Measurements from ENCODE around the gene ID2.

ID2 gene

GRCh38 chr2:8671176-8671575 lies 10.7 kb upstream of the ID2 start:
- Mint-ChIP-seq H3K27me3 (ENCODE audit: low read depth) (peaks cover 40% of the 10 kb centered on the region), H3K4me1 (ENCODE audit: low read depth) (no peaks in the 10 kb centered on the region), H3K36me3 (ENCODE audit: low read depth) (peaks cover 9% of the 10 kb centered on the region), H3K27ac (no peak overlapping the region), H3K4me3 (no peak overlapping the region), H3K9me3 (peaks cover 14% of the 10 kb centered on the region)

DNA sequence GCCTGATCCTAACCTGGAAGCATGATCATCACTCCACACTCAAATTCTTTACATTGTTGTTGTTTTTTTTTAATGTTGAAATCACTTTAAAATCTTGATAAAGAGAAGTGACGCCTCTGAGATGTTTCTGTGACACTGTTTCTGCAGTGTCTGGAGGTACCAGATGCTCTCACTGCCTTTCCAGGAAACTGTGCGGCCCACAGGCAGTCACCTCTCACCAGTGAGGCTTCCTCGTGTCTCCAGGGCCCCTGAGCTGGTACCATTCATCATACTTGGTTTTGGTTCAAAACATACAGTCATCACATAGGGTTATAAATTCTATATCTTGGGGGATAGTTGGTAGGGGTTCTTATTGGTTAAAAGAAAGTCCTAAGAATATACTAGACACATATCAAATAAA lies 10.1 kb upstream of the ID2 start:
- Mint-ChIP-seq H3K4me1 (ENCODE audit: low read depth) (no peaks in the 10 kb centered on the region), H3K4me3 (no peak overlapping the region), H3K27me3 (ENCODE audit: low read depth) (peaks cover 43% of the 10 kb centered on the region), H3K27ac (peak overlapping the region; percentile 2), H3K36me3 (ENCODE audit: low read depth) (peaks cover 9% of the 10 kb centered on the region), H3K9me3 (peaks cover 14% of the 10 kb centered on the region)

DNA sequence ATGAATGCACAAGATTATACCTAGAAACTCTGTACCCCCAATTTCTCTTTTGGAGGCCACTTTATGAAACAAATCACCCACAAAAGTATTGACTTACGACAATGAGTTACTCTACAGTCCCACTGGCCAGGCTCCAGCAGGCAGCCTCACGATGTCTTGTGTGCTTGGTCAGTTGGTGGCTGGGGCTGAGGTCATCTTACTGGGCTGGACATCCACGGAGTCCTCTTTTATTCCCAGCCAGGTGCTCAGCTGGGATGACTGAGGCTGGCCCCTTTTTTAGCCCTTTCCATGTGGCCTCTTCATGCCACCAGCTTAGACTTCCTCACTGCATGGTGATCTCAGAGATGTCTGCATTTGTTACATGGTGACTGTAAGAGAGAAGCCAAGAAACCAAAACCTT lies 8.9 kb upstream of the ID2 start:
- Mint-ChIP-seq H3K36me3 (ENCODE audit: low read depth) (peaks cover 9% of the 10 kb centered on the region), H3K27ac (no peak overlapping the region), H3K27me3 (ENCODE audit: low read depth) (peaks cover 54% of the 10 kb centered on the region), H3K9me3 (peaks cover 14% of the 10 kb centered on the region), H3K4me1 (ENCODE audit: low read depth) (peaks cover 7% of the 10 kb centered on the region), H3K4me3 (no peak overlapping the region)

- peaks cover 58% of the 10 kb centered on the region for H3K27me3 Mint-ChIP-seq (ENCODE audit: low read depth)
These were observed 8.5 kb upstream of the ID2 start for GRCh38 chr2:8673381-8673780.

GRCh38 chr2:8674420-8675009 lies 7.3 kb upstream of the ID2 start:
- no peak overlapping the region for H3K4me3 Mint-ChIP-seq
- H3K4me1 Mint-ChIP-seq (ENCODE audit: low read depth), result peaks cover 14% of the 10 kb centered on the region
- H3K27me3 Mint-ChIP-seq (ENCODE audit: low read depth), result peaks cover 60% of the 10 kb centered on the region
- H3K9me3 Mint-ChIP-seq, result peaks cover 14% of the 10 kb centered on the region
- H3K36me3 Mint-ChIP-seq (ENCODE audit: low read depth), result peaks cover 9% of the 10 kb centered on the region
- H3K27ac Mint-ChIP-seq, result no peak overlapping the region

More at GRCh38 chr2:8673381-8673780, 8.5 kb upstream of the ID2 start:
- Mint-ChIP-seq H3K27ac (no peak overlapping the region), H3K36me3 (ENCODE audit: low read depth) (peaks cover 9% of the 10 kb centered on the region), H3K4me3 (no peak overlapping the region), H3K4me1 (ENCODE audit: low read depth) (peaks cover 11% of the 10 kb centered on the region), H3K9me3 (peaks cover 14% of the 10 kb centered on the region)

DNA sequence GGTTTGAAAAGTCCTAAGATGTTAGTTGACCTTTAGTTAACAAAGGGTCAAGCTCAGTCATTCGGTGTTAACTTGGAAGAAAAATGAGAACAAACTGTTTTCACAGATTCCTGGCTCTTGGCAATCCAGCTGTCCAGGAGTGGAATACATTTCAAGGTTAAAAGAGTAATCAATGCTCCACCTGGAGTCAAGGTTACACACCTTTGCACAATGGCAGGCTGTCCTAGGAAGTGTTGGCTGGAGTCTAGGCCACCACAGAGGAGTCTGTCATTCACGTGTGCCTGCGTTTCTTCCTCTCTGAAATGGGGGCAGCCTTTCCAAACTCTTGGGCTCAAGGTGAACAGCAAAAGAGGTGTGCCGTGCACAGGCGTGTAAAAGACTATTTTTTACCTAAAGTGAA lies 6.3 kb upstream of the ID2 start:
- Mint-ChIP-seq H3K36me3 (ENCODE audit: low read depth) (peaks cover 10% of the 10 kb centered on the region), H3K4me3 (no peak overlapping the region), H3K27me3 (ENCODE audit: low read depth) (peaks cover 63% of the 10 kb centered on the region), H3K4me1 (ENCODE audit: low read depth) (peaks cover 19% of the 10 kb centered on the region), H3K9me3 (peaks cover 14% of the 10 kb centered on the region), H3K27ac (no peak overlapping the region)

GRCh38 chr2:8676191-8676920 lies 5.5 kb upstream of the ID2 start:
- peaks cover 24% of the 10 kb centered on the region for H3K4me1 Mint-ChIP-seq (ENCODE audit: low read depth)
- peaks cover 60% of the 10 kb centered on the region for H3K27me3 Mint-ChIP-seq (ENCODE audit: low read depth)
- peak overlapping the region; percentile 4 for H3K4me3 Mint-ChIP-seq
- H3K9me3 Mint-ChIP-seq, result peaks cover 14% of the 10 kb centered on the region
- H3K36me3 Mint-ChIP-seq (ENCODE audit: low read depth), result peaks cover 10% of the 10 kb centered on the region
- no peak overlapping the region for H3K27ac Mint-ChIP-seq

- H3K4me1 Mint-ChIP-seq (ENCODE audit: low read depth), result peaks cover 24% of the 10 kb centered on the region
- H3K36me3 Mint-ChIP-seq (ENCODE audit: low read depth), result peaks cover 13% of the 10 kb centered on the region
- H3K4me3 Mint-ChIP-seq, result peak overlapping the region; percentile 5
- peaks cover 14% of the 10 kb centered on the region for H3K9me3 Mint-ChIP-seq
- H3K27ac Mint-ChIP-seq, result no peak overlapping the region
- peaks cover 55% of the 10 kb centered on the region for H3K27me3 Mint-ChIP-seq (ENCODE audit: low read depth)
These were observed 4.8 kb upstream of the ID2 start for GRCh38 chr2:8676921-8677645.

GRCh38 chr2:8677646-8678592 lies 3.9 kb upstream of the ID2 start:
- peaks cover 55% of the 10 kb centered on the region for H3K27me3 Mint-ChIP-seq (ENCODE audit: low read depth)
- H3K36me3 Mint-ChIP-seq (ENCODE audit: low read depth), result peaks cover 22% of the 10 kb centered on the region
- H3K9me3 Mint-ChIP-seq, result peaks cover 14% of the 10 kb centered on the region
- H3K4me3 Mint-ChIP-seq, result peak overlapping the region; percentile 76
- H3K4me1 Mint-ChIP-seq (ENCODE audit: low read depth), result peaks cover 24% of the 10 kb centered on the region
- H3K27ac Mint-ChIP-seq, result peak overlapping the region; percentile 68

DNA sequence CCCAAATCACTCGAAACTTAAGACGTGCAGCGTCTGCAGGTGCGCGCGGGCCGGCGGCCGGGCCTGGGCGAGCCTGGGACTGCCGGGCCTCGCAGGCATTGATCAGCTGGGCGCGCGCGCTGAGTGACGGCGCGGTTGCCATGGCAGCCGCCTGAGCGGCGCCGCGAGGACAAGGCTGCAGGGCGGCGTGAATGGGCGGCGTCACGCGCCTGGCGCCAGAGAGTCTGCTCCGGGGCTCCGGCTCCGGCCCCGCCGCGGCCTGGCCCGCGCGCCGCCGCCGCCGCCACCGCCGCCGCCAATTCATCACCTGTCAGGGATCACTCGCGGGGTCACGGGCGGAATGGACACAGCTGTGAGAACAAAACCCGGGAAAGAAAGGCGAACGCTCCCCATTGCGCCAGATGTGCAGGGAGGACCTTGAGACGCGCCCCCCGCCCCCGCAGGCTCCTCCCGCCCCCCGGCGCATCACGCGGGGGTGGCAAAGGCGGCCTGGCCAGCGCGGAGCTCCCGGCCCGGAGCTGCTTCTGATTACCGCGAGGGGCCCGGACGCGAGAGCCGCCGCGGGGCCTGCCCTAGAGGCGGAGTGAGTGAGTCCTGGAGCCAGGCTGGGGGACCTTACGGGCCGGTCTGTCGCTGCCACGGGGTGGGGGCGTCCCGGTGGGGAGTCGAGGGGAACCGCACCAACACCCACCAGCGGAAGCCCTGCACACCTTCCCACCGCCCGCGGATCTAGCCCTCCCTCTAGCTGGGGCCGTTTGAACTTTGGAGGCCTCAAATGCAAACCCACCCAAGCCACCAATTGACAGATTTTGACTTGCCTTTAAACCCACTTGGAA lies 2.9 kb upstream of the ID2 start:
- Mint-ChIP-seq H3K4me3 (peak overlapping the region; percentile 76), H3K27me3 (ENCODE audit: low read depth) (peaks cover 45% of the 10 kb centered on the region), H3K27ac (peak overlapping the region; percentile 71), H3K4me1 (ENCODE audit: low read depth) (peaks cover 32% of the 10 kb centered on the region), H3K9me3 (peaks cover 9% of the 10 kb centered on the region), H3K36me3 (ENCODE audit: low read depth) (peaks cover 28% of the 10 kb centered on the region)

DNA sequence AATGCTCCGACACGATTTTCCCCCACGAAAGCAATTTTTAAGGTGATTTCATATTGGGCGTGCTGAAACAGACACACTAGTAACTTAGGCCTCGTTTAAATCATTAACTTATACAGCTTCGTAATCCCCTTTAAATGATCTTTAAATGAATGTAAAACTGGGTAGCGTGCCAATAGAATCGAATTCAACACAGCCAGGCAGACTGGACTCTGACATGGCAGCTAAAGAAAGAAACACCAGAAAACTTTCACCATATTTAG lies 2.4 kb upstream of the ID2 start:
- Mint-ChIP-seq H3K9me3 (peaks cover 3% of the 10 kb centered on the region), H3K27ac (peak overlapping the region; percentile 71), H3K4me1 (ENCODE audit: low read depth) (peaks cover 33% of the 10 kb centered on the region), H3K4me3 (peak overlapping the region; percentile 76), H3K27me3 (ENCODE audit: low read depth) (peaks cover 40% of the 10 kb centered on the region), H3K36me3 (ENCODE audit: low read depth) (peaks cover 25% of the 10 kb centered on the region)

DNA sequence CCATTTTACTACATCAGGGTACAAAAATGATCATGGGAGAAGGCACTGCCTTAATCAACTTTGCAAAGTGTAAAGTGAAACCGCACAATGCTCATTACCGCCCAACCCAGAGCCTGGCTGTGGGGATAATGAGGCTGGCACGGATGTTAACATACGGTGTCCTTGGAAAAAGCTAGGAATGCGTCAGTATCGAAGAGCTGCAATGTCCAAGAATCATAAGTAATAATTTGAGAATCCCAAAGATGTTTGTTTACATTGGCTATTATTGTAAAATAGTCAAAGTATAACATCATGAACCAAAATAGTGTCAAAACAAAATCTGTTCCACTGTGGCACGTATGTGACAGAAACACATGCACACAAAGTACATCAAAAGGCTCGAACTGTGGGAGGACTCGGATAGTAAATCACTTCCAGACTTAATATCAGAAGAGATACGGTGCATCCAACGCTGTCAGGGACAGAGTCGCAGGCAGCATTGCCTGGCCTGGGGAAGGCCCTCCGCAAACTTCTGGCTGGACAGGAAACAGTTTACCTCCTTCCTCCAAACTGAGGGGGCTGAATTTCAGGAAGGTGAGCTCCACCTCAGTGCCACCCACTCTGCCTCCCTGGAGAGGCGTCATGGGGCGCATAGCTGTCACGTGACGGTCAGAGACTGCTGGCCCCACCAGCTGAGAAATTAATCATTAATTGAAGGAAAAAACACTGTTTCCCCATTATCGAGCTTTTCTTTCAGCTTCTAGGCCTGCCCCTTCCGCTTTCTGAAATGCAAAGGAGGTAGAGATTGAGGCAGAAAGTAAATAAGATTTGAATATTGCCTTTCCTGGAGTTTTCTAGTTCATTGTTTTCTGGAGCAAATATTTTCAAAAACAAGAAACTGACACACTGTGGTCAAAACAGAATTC lies 1.8 kb upstream of the ID2 start:
- H3K36me3 Mint-ChIP-seq (ENCODE audit: low read depth), result peaks cover 26% of the 10 kb centered on the region
- H3K27ac Mint-ChIP-seq, result peak overlapping the region; percentile 71
- peaks cover 34% of the 10 kb centered on the region for H3K27me3 Mint-ChIP-seq (ENCODE audit: low read depth)
- peak overlapping the region; percentile 76 for H3K4me3 Mint-ChIP-seq
- no peaks in the 10 kb centered on the region for H3K9me3 Mint-ChIP-seq
- peaks cover 35% of the 10 kb centered on the region for H3K4me1 Mint-ChIP-seq (ENCODE audit: low read depth)
